K562 (cell line): Measurements from ENCODE around the gene TRMT1. TPM values are rescaled to one million over a fixed set of nuclear protein-coding genes. Genes with fewer than 3 reads are reported as not detected.
A peak's percentile ranks its signal among the peaks of the same experiment; 100 is the strongest.

ENCODE experiments used
- ATF6 ChIP-seq: sonication (generic); formaldehyde crosslinking; IDR thresholded peaks from 2 replicates; pipeline ENCODE4 v1.4.0; 2020; ENCODE audit warnings: mild to moderate bottlenecking, missing genetic modification reagents
- BRF1 ChIP-seq: IDR thresholded peaks from 3 replicates; pipeline ENCODE4 v1.6.1; 2011; ENCODE audit warnings: borderline replicate concordance, mild to moderate bottlenecking; ENCODE audit not compliant: insufficient read length; ENCODE audit errors: extremely low read depth
- CBFA2T3 ChIP-seq: fragments of 450-650 bp; IDR thresholded peaks from 2 replicates; pipeline ENCODE4 v1.6.1; 2017
- ETV5 ChIP-seq: sonication (generic); formaldehyde crosslinking; IDR thresholded peaks from 2 replicates; pipeline ENCODE4 v1.4.0; 2020; ENCODE audit warnings: low read depth, mild to moderate bottlenecking, missing genetic modification reagents
- HDAC6 ChIP-seq: IDR thresholded peaks from 2 replicates; pipeline ENCODE4 v1.6.1; 2012; ENCODE audit warnings: low read depth, mild to moderate bottlenecking, control low read depth, inconsistent platforms, low read length, moderate library complexity
- MLX ChIP-seq, 2 experiments: fragments of 450-650 bp in 1 of 2; sonication (generic) in 1 of 2; formaldehyde crosslinking; conservative IDR thresholded peaks; 2 replicates each; pipeline versions ENCODE4 v1.4.0 to v1.8.1; 2020 to 2022; ENCODE audit warnings: mild to moderate bottlenecking in 1 of 2, missing genetic modification reagents in 1 of 2
- PCBP2 ChIP-seq: fragments of 200-400 bp; formaldehyde crosslinking; IDR thresholded peaks from 2 replicates; pipeline ENCODE4 v1.6.1; 2018; ENCODE audit warnings: low read length, low read depth, mild to moderate bottlenecking, moderate library complexity; ENCODE audit not compliant: poor library complexity, severe bottlenecking
- POLR2H ChIP-seq: IDR thresholded peaks from 2 replicates; pipeline ENCODE4 v1.6.1; 2016; ENCODE audit warnings: missing genetic modification characterization, low read depth, mild to moderate bottlenecking, control low read depth, missing compliant biosample characterization, moderate library complexity
- RHOXF2B ChIP-seq: fragments of 250-450 bp; sonication (Bioruptor Pico); conservative IDR thresholded peaks from 2 replicates; pipeline ENCODE4 v1.5.1; 2021
- STAT5A ChIP-seq: IDR thresholded peaks from 2 replicates; pipeline ENCODE4 v1.6.1; 2012; ENCODE audit warnings: low read length, inconsistent platforms, borderline replicate concordance
- TFAM ChIP-seq: fragments of 250-450 bp; sonication (Bioruptor Pico); conservative IDR thresholded peaks from 2 replicates; pipeline ENCODE4 v1.5.0; 2021; ENCODE audit warnings: mild to moderate bottlenecking, moderate library complexity
- TRIM28 ChIP-seq: fragments of 450-650 bp; IDR thresholded peaks from 2 replicates; pipeline ENCODE4 v1.6.1; 2017
- ZC3H11A ChIP-seq: IDR thresholded peaks from 2 replicates; pipeline ENCODE4 v1.6.1; 2012; ENCODE audit warnings: low read depth, low read length, improper control_type of control experiment
- ZFX ChIP-seq: sonication (generic); formaldehyde crosslinking; IDR thresholded peaks from 2 replicates; pipeline ENCODE4 v1.8.0; 2022; ENCODE audit warnings: mild to moderate bottlenecking, missing genetic modification reagents, moderate library complexity
- polyA plus RNA-seq, 8 experiments: library from polyadenylated mRNA; depleted of rRNA in 4 of 8; stranded (reverse) in 5 of 8; unstranded in 3 of 8; fragments of >200 nt; fragmentation: Nextera tagmentation in 2 of 8; fragmentation: Illumina TruSeq in 1 of 8; extraction: Ambion mirVana in 2 of 8; extraction: Trizol in 1 of 8; gene quantifications; 2 replicates each; pipeline versions ENCODE4 v1.2.1 to v1.2.3, GENCODE V29; 2011 to 2014; ENCODE audit warnings: inconsistent platforms in 1 of 8, missing spikeins in 1 of 8
- total RNA-seq, 7 experiments: library from RNA; depleted of rRNA in 6 of 7; stranded (reverse); fragments of >200 nt in 6 of 7; fragmentation: Illumina TruSeq in 2 of 7; extraction: Trizol in 2 of 7; gene quantifications; 2 replicates each; pipeline versions ENCODE4 v1.2.1 to v1.2.3, GENCODE V29; 2011 to 2021; ENCODE audit warnings: low replicate concordance in 1 of 7
- TF ChIP-seq, protein P1 (sequence below): sonication (generic); formaldehyde crosslinking; IDR thresholded peaks from 2 replicates; pipeline ENCODE4 v1.8.1; 2022; ENCODE audit warnings: missing genetic modification reagents
- TF ChIP-seq, protein P2 (sequence below): fragments of 450-650 bp; formaldehyde crosslinking; IDR thresholded peaks from 2 replicates; pipeline ENCODE4 v1.4.0; 2020; ENCODE audit warnings: mild to moderate bottlenecking, mixed read lengths
- TF ChIP-seq, protein P3 (sequence below): fragments of 200-400 bp; formaldehyde crosslinking; IDR thresholded peaks from 2 replicates; pipeline ENCODE4 v1.6.1; 2017; ENCODE audit warnings: mild to moderate bottlenecking, low read depth, low read length, moderate library complexity
- TF ChIP-seq, protein P4 (sequence below): fragments of 450-650 bp; IDR thresholded peaks from 2 replicates; pipeline ENCODE4 v1.6.1; 2016; ENCODE audit warnings: low read depth, mild to moderate bottlenecking, moderate library complexity

TRMT1 gene
- total and polyA plus RNA-seq, 9 of the 15 experiments (the other 6 are each of a cell fraction or from before 2014, with no cell fraction given) = 5.8 to 158 (median 54.3) TPM

DNA sequence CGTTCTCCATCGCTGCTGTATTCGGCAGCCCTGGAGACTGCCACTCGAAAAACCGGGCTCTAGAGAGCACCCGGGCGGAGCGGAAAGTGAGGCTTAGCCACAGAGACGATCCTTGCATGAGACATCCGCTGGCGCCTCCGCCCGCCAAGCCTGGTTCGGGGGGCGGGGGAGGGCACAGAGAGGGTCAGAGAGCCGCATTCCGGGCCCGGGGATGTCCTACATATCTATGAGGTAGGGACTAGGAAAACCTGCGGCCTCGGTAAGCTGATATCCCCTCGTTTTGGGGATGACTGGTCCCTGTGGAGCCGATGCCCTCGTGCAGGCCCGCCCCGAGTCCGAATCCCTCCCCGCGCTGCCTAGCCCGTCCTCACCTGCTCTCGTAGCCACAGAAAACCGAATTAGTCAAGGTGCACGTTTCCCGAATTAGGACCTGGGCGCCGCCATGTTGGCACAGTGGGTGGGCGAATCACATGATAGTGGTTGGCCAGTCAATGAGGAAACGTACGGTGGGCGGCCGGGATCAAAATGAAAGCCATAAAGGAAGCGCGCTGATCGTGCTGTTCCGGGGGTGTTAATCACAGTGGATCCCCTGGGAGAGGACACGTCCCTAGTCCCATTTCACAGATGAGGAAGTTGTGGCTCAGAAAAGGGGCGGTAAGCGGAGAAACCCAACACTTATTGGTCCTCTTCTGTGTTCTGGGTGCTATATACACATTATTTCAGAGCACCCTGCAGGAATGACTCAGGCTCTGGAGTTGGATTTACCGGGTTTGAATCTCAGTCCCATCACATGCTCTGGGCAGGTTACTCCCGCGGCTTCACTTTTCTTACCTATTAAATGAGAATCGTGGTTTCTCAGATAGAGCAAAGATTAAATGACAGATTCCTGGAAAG is at the start of gene TRMT1 (continued):
- TF ChIP-seq, protein P1, sequence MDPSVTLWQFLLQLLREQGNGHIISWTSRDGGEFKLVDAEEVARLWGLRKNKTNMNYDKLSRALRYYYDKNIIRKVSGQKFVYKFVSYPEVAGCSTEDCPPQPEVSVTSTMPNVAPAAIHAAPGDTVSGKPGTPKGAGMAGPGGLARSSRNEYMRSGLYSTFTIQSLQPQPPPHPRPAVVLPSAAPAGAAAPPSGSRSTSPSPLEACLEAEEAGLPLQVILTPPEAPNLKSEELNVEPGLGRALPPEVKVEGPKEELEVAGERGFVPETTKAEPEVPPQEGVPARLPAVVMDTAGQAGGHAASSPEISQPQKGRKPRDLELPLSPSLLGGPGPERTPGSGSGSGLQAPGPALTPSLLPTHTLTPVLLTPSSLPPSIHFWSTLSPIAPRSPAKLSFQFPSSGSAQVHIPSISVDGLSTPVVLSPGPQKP (CRISPR knock-in tag) = no peak
- TF ChIP-seq ETV5 (CRISPR knock-in tag) = peak; percentile 88
- TF ChIP-seq MLX (CRISPR knock-in tag; conservative IDR thresholded peaks at IDR 0.05) = no peak
- TF ChIP-seq TFAM = no peak
- no peak for TF ChIP-seq HDAC6
- TF ChIP-seq ZC3H11A = no peak
- no peak for TF ChIP-seq PCBP2
- TF ChIP-seq RHOXF2B (CRISPR knock-in tag) = no peak
- TF ChIP-seq TRIM28 = peak; percentile 57; the same call in 1 of the 2 replicates
- no peak for TF ChIP-seq STAT5A
- TF ChIP-seq CBFA2T3 = no peak
- TF ChIP-seq, protein P2, sequence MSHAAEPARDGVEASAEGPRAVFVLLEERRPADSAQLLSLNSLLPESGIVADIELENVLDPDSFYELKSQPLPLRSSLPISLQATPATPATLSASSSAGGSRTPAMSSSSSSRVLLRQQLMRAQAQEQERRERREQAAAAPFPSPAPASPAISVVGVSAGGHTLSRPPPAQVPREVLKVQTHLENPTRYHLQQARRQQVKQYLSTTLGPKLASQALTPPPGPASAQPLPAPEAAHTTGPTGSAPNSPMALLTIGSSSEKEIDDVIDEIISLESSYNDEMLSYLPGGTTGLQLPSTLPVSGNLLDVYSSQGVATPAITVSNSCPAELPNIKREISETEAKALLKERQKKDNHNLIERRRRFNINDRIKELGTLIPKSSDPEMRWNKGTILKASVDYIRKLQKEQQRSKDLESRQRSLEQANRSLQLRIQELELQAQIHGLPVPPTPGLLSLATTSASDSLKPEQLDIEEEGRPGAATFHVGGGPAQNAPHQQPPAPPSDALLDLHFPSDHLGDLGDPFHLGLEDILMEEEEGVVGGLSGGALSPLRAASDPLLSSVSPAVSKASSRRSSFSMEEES (CRISPR knock-in tag) = peak; percentile 83
- TF ChIP-seq POLR2H (tag) = 0 out of 2 replicates have a peak, but pooled peaks have one; percentile 32
- TF ChIP-seq, protein P3, sequence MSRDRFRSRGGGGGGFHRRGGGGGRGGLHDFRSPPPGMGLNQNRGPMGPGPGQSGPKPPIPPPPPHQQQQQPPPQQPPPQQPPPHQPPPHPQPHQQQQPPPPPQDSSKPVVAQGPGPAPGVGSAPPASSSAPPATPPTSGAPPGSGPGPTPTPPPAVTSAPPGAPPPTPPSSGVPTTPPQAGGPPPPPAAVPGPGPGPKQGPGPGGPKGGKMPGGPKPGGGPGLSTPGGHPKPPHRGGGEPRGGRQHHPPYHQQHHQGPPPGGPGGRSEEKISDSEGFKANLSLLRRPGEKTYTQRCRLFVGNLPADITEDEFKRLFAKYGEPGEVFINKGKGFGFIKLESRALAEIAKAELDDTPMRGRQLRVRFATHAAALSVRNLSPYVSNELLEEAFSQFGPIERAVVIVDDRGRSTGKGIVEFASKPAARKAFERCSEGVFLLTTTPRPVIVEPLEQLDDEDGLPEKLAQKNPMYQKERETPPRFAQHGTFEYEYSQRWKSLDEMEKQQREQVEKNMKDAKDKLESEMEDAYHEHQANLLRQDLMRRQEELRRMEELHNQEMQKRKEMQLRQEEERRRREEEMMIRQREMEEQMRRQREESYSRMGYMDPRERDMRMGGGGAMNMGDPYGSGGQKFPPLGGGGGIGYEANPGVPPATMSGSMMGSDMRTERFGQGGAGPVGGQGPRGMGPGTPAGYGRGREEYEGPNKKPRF = no peak
- no peak; the same call in 1 of the 2 replicates for TF ChIP-seq ZFX
- TF ChIP-seq BRF1 = no peak
- no peak; the same call in 1 of the 2 replicates for TF ChIP-seq ATF6 (CRISPR knock-in tag)
- TF ChIP-seq, protein P4, sequence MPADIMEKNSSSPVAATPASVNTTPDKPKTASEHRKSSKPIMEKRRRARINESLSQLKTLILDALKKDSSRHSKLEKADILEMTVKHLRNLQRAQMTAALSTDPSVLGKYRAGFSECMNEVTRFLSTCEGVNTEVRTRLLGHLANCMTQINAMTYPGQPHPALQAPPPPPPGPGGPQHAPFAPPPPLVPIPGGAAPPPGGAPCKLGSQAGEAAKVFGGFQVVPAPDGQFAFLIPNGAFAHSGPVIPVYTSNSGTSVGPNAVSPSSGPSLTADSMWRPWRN = no peak
